ENCODE results near the gene SPACA9.
A peak's percentile ranks its signal among the peaks of the same experiment; 100 is the strongest.

Gene SPACA9

GRCh38 chr9:132883349-132884294, 4.9 kb downstream of the SPACA9 start:
- H3K36me3 ChIP-seq: 0 out of 22 replicates have a peak, but pooled peaks cover 0 to 8% (median 0%) of the 10 kb centered on the region in 11 experiments
- no peak overlapping the region for H3K4me3 ChIP-seq
- H3K9ac ChIP-seq: peak overlapping the region in 8 of 11 experiments; percentile 1 to 96 (median 55); a peak in 7 of 22 replicates
- no peaks in the 10 kb centered on the region for H3K27me3 ChIP-seq
- peaks cover 55 to 99% (median 94%) of the 10 kb centered on the region in 10 experiments for H3K4me1 ChIP-seq
- TF ChIP-seq Cebpa-rat (IDR thresholded peaks at IDR 0.05): no peak
- no peaks in the 10 kb centered on the region for H3K9me3 ChIP-seq (replicated peaks in 1 of 11)
- H3K27ac ChIP-seq: peak overlapping the region in 8 of 11 experiments; percentile 98 to 100 (median 100); a peak in 17 of 22 replicates
- H3K4me2 ChIP-seq: peak overlapping the region in 9 of 11 experiments; percentile 53 to 97 (median 92); a peak in 17 of 22 replicates
- H4K20me1 ChIP-seq: no peaks in the 10 kb centered on the region

- Histone ChIP-seq H3K4me2 (peak overlapping the region; percentile 44 to 97 (median 92); a peak in 21 of 22 replicates), H3K4me1 (peaks cover 64 to 100% (median 94%) of the 10 kb centered on the region in 10 experiments), H4K20me1 (no peaks in the 10 kb centered on the region), H3K9ac (peak overlapping the region in 9 of 11 experiments; percentile 34 to 96 (median 61); a peak in 18 of 22 replicates), H3K27me3 (no peaks in the 10 kb centered on the region), H3K36me3 (0 out of 22 replicates have a peak, but pooled peaks cover 0 to 8% (median 0%) of the 10 kb centered on the region in 11 experiments), H3K27ac (peak overlapping the region in 10 of 11 experiments; percentile 18 to 100 (median 99); a peak in 18 of 22 replicates), H3K9me3 (replicated peaks in 1 of 11) (no peaks in the 10 kb centered on the region), H3K4me3 (no peak overlapping the region)
- no peak for TF ChIP-seq Cebpa-rat (IDR thresholded peaks at IDR 0.05)
Measured at GRCh38 chr9:132885720-132886333, 7.1 kb downstream of the SPACA9 start.

DNA sequence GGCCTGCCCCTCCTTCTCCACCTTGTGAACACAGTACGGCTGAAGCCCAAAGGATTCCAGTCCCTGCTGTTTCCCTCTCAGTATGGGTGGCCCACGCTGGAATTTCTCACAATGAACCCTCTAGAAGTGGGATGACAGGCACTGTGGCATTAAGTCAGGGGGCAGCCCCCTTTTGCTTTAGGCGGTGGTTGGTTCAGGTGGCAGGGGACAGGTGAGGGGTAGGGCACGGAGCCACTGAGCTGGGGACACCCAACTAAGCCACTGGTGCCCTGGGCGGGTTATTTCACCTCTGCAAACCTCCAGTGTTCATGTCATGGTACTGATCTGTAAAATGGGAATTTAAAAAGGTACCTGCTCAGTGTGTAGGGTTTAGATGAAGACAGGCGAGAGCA, 7.6 kb downstream of the SPACA9 start:
- Histone ChIP-seq H3K9ac (peak overlapping the region in 9 of 11 experiments; percentile 34 to 96 (median 61); a peak in 18 of 22 replicates), H3K36me3 (peaks cover 0 to 8% (median 0%) of the 10 kb centered on the region in 11 experiments; a peak in 2 of 22 replicates), H4K20me1 (no peaks in the 10 kb centered on the region), H3K4me1 (peaks cover 66 to 100% (median 96%) of the 10 kb centered on the region in 10 experiments), H3K4me3 (no peak overlapping the region), H3K4me2 (peak overlapping the region; percentile 44 to 97 (median 92); a peak in 21 of 22 replicates), H3K9me3 (replicated peaks in 1 of 11) (no peaks in the 10 kb centered on the region), H3K27ac (peak overlapping the region in 10 of 11 experiments; percentile 18 to 100 (median 99); a peak in 18 of 22 replicates), H3K27me3 (no peaks in the 10 kb centered on the region)
- TF ChIP-seq Cebpa-rat (IDR thresholded peaks at IDR 0.05): no peak

- Histone ChIP-seq H3K27ac (peak overlapping the region in 10 of 11 experiments; percentile 60 to 100 (median 99); a peak in 20 of 22 replicates), H3K4me3 (peak overlapping the region in 6 of 10 experiments; percentile 17 to 54 (median 38); a peak in 10 of 20 replicates), H3K9ac (peak overlapping the region; percentile 14 to 96 (median 91); a peak in 20 of 22 replicates), H3K27me3 (no peaks in the 10 kb centered on the region), H3K4me1 (peaks cover 54 to 100% (median 96%) of the 10 kb centered on the region in 10 experiments), H3K4me2 (peak overlapping the region; percentile 68 to 97 (median 92)), H4K20me1 (no peaks in the 10 kb centered on the region), H3K36me3 (peaks cover 4 to 18% (median 9%) of the 10 kb centered on the region in 11 experiments; a peak in 17 of 22 replicates), H3K9me3 (replicated peaks in 1 of 11) (no peaks in the 10 kb centered on the region)
- TF ChIP-seq Cebpa-rat (IDR thresholded peaks at IDR 0.05): no peak
Measured at GRCh38 chr9:132887181-132888120, 8.8 kb downstream of the SPACA9 start.

- Histone ChIP-seq H3K4me2 (peak overlapping the region; percentile 68 to 97 (median 92)), H3K36me3 (peaks cover 9 to 25% (median 16%) of the 10 kb centered on the region in 11 experiments; a peak in 17 of 22 replicates), H3K9me3 (replicated peaks in 1 of 11) (no peaks in the 10 kb centered on the region), H3K4me3 (peak overlapping the region in 8 of 10 experiments; percentile 4 to 54 (median 32); a peak in 12 of 20 replicates), H3K9ac (peak overlapping the region; percentile 14 to 96 (median 91); a peak in 20 of 22 replicates), H3K4me1 (peaks cover 47 to 100% (median 94%) of the 10 kb centered on the region in 10 experiments), H3K27me3 (no peaks in the 10 kb centered on the region), H3K27ac (peak overlapping the region; percentile 34 to 100 (median 99); a peak in 21 of 22 replicates), H4K20me1 (no peaks in the 10 kb centered on the region)
- no peak for TF ChIP-seq Cebpa-rat (IDR thresholded peaks at IDR 0.05)
Measured at GRCh38 chr9:132888151-132888550, 9.5 kb downstream of the SPACA9 start.

DNA sequence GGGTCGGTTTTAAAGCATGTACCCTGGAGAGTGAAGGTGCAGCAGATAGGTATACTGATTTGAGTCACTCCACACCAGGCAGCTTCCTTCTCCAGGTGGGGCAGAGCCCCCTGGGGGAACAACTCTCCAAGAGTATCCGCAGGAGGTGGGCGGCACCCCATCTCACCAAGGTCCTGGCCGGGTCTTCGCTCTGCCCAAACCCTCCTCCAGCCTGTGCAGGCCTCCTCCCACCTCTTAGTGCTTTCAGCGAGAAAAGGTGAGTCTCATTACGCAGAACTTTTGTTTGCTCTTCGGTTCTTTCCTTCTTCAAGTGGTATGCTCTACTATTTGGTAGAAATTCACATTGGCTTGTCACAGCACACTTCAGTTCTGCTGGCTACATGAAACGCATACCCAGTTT, 13.7 kb downstream of the SPACA9 start:
- Histone ChIP-seq H3K4me1 (peaks cover 48 to 100% (median 73%) of the 10 kb centered on the region in 10 experiments), H3K27me3 (no peaks in the 10 kb centered on the region), H4K20me1 (no peaks in the 10 kb centered on the region), H3K36me3 (peaks cover 38 to 60% (median 53%) of the 10 kb centered on the region in 11 experiments), H3K9ac (0 out of 22 replicates have a peak overlapping the region, but pooled peaks of 1 of the 11 experiments have one; percentile 28), H3K27ac (peak overlapping the region in 8 of 11 experiments; percentile 98 to 100 (median 100); a peak in 16 of 22 replicates), H3K9me3 (replicated peaks in 1 of 11) (no peaks in the 10 kb centered on the region), H3K4me2 (peak overlapping the region in 6 of 11 experiments; percentile 1 to 93 (median 86); a peak in 8 of 22 replicates), H3K4me3 (no peak overlapping the region)
- TF ChIP-seq Cebpa-rat (IDR thresholded peaks at IDR 0.05): no peak

DNA sequence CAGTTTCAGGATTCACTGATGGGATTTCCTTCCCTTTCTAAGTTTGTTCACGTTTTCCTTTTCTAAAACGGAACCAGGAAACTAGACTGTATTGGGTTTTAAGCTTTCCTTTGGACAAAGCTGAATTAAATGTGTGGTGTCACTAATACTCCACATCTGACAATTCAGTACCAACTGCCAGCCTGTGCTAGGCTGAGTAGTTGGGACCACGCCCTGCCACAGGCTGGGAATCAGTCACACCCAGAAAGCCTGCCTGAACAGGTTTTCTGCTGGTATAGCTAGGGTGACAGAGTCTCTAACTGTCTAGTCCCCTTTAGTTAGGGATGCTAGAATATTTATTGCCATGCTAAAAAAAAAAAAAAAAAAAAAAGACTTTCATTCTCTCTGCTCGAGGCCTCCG, 15.6 kb downstream of the SPACA9 start:
- Histone ChIP-seq H3K27me3 (no peaks in the 10 kb centered on the region), H3K9ac (peak overlapping the region in 5 of 11 experiments; percentile 3 to 56 (median 43); a peak in 7 of 22 replicates), H3K9me3 (replicated peaks in 1 of 11) (no peaks in the 10 kb centered on the region), H3K27ac (peak overlapping the region in 9 of 11 experiments; percentile 38 to 100 (median 98); a peak in 17 of 22 replicates), H3K4me2 (peak overlapping the region in 9 of 11 experiments; percentile 10 to 77 (median 34); a peak in 14 of 22 replicates), H3K36me3 (peaks cover 58 to 79% (median 72%) of the 10 kb centered on the region in 11 experiments), H3K4me1 (peaks cover 33 to 81% (median 56%) of the 10 kb centered on the region in 10 experiments), H4K20me1 (no peaks in the 10 kb centered on the region), H3K4me3 (no peak overlapping the region)
- TF ChIP-seq Cebpa-rat (IDR thresholded peaks at IDR 0.05): no peak

Data from BLaER1 treated with 17β-estradiol and CSF1 and Interleukin-3, amounts not matched to agents 10 nM and 100 nM (cell line).